NCI-H1417 treated with DMSO at 0.1 percent for 48 hours (cell line): ENCODE measurements around the gene PLAAT2.
"Not testable (repeated sequence)": the region's sequence is repeated elsewhere in the genome, so short reads cannot be mapped to it uniquely, and the experiment has no call there.

Experiments used
- DNase-seq: peaks from one replicate; lab custom pipeline; 2025; lab: John Stamatoyannopoulos, UW

PLAAT2 gene

GRCh38 chr11:63578882-63579281 lies 15.7 kb upstream of the PLAAT2 start:
- not testable (repeated sequence) for DNase-seq

DNA sequence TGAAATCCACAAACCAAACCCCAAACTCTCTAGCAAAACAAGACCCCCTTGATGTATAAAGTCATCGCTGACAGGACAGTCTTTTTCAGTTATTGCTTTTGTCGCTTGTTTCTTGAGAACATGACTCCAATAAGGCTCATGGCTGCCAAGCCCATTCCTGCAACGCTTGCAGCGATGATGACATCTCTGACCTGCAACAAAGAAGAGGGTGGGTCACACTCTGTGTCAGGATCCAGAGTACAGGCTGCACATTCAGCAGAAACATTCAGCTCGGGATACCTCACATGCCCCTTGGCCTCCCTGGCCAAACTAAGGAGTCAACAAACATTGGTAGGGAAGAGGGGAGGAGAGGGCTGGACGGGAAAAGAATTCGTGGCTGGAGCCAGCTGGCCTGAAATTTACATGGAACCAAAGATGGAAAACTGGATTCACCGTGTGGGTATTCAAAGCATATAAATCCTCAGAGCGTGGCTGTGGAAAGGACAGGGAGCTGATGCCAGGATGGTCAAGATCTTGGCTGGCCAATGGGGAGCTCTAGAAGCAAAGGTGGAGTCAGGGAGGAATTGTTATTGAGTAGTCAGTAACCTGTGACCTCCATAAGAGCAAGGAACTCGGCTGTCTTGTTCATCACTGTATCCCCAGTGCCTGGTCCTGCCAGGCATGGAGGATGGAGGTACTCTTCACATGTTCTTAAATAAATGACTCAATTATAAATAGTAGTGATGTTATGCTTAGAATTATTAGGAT lies 11.8 kb upstream of the PLAAT2 start:
- no peak for DNase-seq

DNA sequence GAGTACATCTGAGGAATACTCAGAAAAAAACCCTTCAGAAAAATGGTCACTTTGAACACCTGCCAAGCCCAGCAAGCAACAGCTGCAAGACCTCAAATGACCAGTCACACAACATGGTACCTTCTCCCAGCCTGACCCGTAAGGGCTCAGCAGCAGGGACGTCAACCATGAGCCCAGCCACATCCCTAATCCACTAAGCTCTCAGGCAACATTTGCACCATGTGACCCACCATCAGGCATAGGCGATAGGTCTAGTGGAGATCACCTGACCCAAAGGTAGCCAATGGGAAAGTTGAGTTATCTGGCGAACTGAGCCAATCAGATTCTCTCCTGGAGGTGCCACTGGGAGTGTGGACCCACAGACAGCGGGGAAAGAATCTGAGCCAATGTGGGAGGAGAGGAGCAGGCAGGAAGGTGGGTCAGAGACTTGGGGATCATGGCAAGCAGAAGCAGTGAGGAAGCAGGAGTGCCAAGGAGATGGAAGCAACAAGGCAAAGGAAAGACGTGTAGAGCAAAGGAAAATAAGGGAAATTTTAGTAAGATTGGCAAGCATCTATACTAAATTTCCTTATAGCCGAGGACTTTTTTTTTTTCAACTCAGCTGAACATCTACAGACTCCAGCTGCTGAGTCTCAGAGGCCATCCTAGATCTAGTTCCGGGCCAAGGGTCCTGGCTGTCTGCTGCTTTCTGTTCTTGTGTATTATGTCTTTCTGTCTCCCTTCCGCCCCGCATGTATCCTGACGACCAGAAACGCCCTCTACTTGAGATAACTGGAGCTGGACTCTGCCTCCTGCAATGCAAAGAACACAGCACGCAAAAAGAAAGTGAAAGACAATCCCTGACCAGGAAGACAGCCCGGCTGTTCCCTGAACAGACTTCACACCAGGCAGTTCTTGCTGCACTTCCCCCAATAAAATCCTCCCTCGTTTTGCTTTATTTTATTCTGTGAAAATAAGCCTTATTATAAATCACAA lies 11.0 kb upstream of the PLAAT2 start:
- no peak for DNase-seq

DNA sequence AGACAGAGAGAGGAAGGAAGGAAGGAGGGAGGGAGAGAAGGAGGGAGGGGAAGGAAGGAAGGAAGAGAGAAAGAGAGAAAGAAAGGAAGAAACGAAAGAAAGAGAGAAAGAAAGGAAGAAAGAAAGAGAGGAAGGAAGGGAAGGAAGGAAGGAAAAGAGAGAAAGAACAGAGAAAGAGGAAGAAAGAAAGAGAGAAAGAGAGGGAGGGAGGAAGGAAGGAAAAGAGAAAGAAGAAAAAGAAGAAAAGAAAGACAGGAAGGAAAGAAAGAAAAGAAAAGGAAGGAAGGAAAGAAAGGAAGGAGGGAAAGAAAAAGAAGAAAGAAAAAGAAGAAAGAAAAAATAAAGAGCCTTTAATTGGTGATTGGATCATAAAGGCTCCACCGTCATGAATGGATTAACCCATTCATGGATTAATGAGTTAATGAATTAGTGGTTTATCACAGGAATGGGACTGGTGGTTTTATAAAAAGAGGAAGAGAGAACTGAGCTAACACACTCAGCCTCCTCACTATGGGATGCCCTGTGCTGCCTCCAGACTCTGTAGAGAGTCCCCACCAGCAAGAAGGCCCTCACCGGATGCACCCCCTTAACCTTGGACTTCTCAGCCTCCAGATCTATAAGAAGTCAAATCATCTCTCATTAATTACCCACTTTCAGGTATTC lies 9.0 kb upstream of the PLAAT2 start:
- no peak for DNase-seq

- no peak for DNase-seq
These were observed 6.4 kb upstream of the PLAAT2 start for GRCh38 chr11:63569570-63569969.

DNA sequence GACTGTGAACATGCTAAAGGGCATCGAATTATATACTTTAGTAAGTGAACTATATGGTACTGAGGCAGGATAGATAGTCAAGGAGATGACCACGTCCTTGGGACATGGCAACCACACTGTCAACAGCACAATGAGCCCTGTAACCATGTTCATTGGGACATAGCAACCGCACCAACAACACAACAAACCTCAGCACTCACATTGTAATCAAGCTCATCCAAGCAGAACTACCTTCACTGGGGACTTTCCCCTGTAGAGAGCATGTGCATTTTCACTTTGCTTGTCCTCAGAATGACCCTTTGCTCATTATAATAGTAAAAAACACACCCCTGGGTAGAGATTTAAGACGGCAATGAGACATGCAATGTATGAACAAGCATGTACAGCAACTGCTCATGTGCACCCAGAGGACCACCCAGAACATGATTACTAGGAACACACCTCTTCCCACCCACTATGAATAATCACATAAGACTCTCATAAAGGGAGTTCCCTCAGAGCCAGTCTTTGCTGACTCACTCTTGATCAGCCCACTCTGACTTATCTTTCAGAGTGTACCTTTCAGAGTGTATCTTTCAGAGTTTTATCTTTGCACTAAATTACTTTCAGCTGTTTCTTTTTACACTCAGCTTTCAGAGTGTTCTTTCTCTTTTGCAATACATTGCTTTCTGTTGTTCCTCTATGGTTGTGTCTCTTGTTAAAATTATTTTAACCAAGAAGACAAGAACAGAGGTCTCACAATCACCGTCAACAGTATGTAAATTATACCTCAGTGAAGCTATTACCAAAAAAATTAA lies 4.1 kb upstream of the PLAAT2 start:
- no peak for DNase-seq

DNA sequence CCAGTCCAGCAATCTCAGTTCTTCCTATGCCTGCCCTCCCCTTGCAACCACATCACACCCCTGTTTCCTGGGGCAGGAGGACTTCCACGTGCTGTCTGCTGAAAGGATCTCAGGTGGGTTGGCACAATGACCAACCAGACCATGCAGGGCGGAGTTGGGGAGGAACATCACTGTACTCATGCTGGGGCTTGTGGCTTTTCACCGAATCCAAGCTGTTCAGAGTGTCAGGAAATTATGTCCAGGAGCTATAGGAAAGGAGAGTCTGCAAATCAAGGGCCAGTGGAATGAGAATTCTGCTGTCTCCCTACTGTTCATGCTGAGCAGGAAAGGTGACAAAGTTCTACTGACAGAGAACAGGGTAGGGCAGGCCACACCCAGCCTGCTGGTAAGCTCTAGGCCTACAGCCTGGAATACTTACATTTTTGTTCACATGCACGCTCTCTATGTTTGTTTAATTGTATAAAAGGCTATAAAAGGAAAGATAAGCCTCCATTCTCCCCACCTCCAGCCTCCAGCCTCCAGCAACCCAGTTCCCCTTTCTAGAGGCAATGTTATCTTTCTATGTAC lies 1.7 kb upstream of the PLAAT2 start:
- no peak for DNase-seq

GRCh38 chr11:63564056-63564774 lies 1.0 kb upstream of the PLAAT2 start:
- no peak for DNase-seq

GRCh38 chr11:63560506-63561180 lies 2.5 kb downstream of the PLAAT2 start:
- no peak for DNase-seq

DNA sequence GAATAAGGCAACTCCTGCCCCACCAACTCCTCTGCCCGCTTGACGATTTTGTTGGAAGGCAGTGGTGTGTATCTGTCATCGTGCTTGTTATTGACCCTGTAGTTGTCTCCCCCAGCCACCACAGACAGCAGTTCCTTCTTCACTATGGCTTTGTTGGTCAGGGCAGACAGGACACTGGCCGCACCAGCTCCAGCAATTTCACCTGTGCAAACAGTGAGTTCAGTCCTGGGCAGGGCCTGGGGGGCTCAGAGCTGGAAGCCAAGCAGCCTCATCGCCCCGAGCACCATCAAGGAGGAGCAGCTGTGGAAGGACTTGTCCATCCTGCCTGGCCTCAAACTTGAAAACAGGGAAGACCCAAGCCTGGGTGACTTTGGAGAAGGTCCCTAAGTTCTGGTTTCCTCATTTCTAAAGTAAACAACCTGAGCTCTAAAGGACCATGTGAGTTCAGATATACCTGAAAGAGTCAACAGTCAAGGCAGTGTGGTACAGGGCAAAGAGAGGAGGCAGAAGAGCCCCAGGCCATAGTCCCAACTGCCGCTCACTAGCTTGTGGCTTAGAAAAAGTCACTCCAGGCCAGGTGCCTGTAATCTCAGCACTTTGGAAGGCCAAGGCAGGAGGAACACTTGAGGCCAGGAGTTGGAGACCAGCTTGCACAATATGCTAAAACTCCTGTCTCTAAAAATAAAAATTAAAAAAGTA lies 4.6 kb downstream of the PLAAT2 start:
- no peak for DNase-seq

GRCh38 chr11:63557570-63557969 lies 5.6 kb downstream of the PLAAT2 start:
- DNase-seq, result no peak

- DNase-seq, result no peak
These were observed 6.7 kb downstream of the PLAAT2 start for GRCh38 chr11:63556404-63557013.

DNA sequence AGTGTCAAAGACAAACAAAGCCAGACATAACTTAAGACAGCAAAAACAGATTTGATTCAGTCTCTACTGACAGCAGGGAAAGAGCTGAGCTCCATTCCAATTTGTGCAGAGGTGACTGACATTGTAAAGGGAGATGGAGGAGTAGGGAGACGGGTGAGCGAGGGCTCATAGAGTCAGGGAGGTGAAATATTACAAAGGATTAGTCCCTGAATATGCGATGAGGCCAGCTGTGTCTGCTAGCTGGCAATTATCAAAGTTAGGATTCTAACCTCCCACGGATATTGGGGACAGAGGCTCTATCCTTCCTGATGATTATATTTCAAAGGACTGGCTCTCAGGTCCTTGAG lies 8.3 kb downstream of the PLAAT2 start:
- no peak for DNase-seq

- DNase-seq, result no peak
These were observed 9.4 kb downstream of the PLAAT2 start for GRCh38 chr11:63553759-63554158.

DNA sequence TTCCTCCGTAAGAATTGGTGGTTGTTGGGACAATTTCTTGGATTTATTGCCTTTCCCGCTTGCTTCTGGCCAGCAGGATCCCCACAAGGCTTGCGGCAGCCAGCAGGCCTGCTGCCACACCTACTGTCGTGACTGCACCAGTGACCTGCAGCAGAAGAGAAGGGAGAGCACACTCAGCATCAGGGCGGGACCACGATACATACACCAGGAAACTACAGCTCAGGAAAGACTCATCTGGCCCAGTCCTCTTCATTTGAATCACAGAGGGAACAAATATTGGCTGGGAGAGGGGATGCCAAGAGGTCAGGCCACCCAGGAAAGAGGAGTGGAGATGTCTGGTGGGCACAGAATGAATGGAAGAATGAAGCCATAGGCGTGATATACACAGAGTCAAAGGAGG lies 10.3 kb downstream of the PLAAT2 start:
- no peak for DNase-seq

DNA sequence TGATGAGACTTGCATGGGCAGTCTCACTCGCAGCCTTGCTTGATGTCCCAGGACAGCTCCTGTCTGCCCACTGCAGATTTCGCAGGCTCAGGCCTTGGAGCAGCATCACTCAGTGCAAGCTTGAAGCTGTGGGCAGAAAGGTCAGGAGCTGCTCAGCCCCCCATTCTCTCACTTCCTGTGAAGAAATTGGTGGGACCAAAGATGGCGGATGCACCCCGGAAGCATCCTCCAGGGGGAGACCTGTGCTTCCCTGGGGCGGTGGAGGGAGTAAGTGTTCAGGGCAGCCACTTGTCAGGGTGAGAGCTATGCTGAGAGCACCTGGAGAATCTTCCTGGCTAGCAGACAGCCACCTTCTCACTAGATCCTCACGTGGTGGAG lies 11.3 kb downstream of the PLAAT2 start:
- no peak for DNase-seq

DNA sequence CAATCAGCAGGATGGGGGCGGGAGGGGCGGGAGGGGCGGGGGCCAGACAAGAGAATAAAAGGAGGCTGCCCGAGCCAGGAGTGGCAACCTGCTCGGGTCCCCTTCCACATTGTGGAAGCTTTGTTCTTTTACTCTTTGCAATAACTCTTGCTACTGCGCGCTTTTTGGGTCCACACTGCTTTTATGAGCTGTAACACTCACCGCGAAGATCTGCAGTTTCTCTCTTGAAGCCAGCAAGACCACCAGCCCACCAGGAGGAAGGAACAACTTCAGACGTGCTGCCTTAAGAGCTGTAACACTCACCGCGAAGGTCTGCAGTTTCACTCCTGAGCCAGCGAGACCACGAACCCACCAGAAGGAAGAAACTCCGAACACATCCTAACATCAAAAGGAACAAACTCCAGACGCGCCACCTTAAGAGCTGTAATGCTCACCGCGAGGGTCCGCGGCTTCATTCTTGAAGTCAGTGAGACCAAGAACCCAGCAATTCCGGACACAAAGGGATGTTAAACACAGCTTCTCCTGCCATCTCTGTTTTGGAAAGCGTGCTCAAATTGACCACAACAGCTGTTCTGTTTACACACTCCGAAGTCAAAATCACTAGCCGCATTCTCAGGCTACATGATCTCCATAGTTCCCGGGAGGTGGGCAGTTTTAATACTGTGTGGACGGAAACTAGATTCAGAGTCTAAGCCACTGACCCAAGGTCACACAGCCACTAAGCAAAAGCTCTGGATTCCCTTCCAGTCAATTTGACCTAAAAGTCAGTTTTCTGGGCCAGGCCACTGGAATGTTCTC lies 11.9 kb downstream of the PLAAT2 start:
- no peak for DNase-seq

GRCh38 chr11:63550156-63550700 lies 13.0 kb downstream of the PLAAT2 start:
- DNase-seq, result not testable (repeated sequence)
